Measurements from ENCODE around the gene PLCG2. TPM values are rescaled to one million over a fixed set of nuclear protein-coding genes. Genes with fewer than 3 reads are reported as not detected.
"Not testable (repeated sequence)": the region's sequence is repeated elsewhere in the genome, so short reads cannot be mapped to it uniquely, and the experiment has no call there.

Gene PLCG2
- polyA plus RNA-seq, 1 donor, result 64.1 TPM

DNA sequence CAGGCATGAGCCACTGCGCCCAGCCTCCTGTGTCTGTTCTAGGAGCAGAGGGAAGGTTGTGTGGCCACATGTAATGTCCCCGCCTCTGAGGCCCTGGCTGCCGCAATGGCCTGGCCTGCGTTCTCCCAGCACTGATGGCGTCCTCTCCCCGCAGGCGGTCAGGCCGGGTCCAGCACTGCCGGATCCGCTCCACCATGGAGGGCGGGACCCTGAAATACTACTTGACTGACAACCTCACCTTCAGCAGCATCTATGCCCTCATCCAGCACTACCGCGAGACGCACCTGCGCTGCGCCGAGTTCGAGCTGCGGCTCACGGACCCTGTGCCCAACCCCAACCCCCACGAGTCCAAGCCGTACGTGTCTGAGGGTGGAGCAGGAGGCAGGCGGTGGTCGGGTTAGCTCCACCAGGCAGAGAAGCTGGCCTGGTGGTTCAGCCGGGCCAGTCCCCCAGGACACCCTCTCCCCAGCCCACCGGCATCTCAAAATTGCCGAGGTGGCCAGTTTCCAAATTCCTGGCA is 131.3 kb downstream of the PLCG2 start:
- no peak for DNase-seq

GRCh38 chr16:81912395-81912794 is 133.3 kb downstream of the PLCG2 start:
- no peak for DNase-seq

- DNase-seq, result no peak
These were observed 134.1 kb downstream of the PLCG2 start for GRCh38 chr16:81913222-81913621.

DNA sequence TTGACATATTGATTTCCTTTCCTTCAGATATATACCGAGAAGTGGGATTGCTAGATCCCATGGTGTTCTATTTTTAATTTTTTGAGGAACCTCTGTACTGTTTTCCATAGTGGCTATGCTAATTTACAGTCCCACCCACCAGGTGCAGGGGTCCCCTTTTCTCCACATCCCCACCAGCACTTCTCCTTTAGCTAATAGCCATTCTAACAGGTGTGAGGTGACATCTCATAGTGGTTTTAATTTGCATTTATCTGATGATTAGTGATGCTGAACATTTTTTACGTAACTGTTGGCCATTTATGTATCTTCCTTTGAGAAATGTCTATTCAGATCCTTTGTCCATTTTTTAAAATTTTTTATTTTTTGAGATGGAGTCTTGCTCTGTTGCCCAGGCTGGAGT is 138.3 kb downstream of the PLCG2 start:
- no peak for DNase-seq

DNA sequence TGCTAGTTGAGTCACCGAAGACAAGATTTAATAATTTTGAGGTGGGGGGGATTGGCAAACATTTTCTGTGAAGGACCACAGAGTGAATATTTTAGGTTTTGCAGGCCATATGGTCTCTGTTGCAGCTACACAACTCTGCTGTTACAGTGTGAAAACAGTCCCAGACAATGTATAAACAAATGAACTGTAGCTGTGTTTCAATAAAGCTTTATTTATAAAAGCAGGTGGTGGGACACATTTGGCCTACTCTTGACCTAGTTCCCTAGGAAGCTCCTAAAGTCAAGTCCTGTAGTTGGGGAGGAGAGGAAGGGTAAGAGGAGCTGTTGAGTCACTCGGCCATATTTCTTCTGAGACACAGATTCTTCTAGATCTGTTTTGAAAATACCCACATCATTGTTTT is 139.8 kb downstream of the PLCG2 start:
- DNase-seq, result no peak

GRCh38 chr16:81920498-81920897 is 141.4 kb downstream of the PLCG2 start:
- DNase-seq, result no peak

- no peak for DNase-seq
These were observed 142.2 kb downstream of the PLCG2 start for GRCh38 chr16:81921085-81921814.

DNA sequence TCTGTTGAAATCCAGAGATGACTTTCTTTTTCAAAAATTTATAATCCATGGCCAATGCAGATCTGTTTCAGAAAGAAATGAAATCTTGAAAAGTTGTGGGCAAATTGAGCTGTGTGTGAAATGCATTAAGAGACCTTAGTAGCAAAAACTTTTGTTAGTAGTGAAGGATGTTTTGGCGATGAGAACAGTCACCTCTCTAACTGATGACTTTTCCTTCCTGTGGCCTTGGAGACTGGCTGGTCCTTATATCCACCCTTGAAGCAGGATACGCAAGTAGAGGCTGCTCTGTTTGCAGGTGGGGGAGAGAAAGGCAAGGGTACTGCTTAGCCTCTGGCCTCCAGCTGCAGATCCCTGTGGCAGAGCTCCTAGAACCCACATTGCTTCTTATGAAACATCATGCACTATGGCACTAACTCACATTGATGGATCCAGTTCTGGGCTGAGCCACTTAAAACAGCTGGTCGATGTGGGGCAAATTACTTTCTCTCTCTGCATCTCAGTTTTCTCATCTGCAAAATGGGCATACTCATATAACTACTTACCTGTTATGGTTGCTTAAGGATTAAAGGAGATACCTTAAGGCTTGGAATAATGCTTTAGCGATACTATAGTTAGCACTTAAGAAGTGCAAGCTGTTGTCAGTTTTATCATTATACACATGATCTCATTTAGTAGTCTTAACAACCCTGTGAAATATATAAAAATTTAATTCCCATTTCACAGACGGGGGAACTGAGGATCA is 142.9 kb downstream of the PLCG2 start:
- DNase-seq, result no peak

- no peak for DNase-seq
These were observed 144.2 kb downstream of the PLCG2 start for GRCh38 chr16:81923296-81923695.

DNA sequence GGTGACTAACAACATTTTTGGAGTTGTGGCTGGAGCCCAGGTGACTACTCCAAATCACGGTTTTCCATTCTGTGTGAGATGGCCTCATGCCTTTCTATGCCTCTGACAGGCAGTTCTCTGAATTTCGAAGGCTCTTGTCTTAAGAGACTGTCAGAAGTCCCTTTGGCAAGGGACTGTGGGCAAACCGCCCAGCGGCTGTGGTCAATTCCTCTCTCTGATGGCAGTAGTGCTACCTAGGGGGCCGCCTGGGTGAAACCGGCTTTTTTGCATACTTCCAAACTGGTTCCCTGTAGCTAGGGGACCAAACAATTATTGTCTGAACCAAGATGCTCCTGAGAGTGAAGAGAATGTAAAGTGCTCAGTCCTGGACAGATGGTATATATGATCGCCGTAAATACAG is 145.9 kb downstream of the PLCG2 start:
- DNase-seq, result no peak

DNA sequence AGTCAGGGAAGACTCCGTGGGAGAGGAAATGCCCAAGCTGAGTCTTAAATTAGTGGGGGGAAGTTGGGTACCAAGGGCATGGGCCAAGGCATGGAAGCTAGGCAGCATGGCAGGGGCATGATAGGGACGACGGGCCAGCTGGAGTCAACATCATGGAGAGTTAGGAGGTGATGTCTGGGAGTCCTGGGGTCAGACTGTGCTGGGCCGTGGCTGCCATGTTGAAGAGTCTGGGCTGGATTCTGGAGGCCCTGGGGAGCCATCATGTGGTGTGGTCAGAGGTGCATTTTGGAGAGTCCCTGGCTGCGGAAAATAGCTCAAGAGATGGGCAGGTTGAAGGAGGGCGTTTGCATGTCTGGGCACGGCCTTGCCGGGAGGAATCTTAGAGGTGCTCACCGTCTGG is 146.9 kb downstream of the PLCG2 start:
- DNase-seq, result no peak

DNA sequence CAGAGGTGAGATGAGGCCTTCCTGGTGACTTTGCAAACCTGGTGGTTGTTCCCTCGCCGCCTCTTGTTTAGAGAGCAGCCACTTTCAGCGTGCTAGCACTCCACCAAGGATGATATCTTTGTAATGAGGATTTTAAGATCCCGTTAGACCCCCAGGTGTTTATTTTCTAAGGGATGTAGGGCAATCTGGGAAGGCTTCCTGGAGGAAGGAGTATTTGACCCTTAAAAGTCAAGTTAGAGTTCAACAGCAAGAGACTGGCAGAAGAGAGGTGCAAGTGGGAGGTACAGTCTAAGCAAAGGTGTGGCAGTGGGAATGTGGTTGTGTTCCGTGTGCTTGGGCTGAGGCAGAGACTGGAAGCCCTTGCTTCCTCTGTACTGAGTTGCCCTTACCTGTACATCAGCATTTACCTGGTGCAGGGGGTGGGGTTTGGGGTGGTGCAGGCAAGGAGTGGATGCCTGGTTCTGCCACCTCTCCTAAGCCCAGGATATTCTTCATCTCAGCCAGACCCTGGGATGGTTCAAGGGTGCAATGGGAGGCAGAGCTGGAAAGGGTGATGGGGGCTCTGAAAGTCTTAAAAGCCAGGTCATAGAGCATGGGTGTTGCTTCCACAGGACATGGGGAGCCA is 148.6 kb downstream of the PLCG2 start:
- no peak for DNase-seq

- DNase-seq, result no peak
These were observed 149.3 kb downstream of the PLCG2 start for GRCh38 chr16:81928271-81928918.

- DNase-seq, result no peak
These were observed 149.9 kb downstream of the PLCG2 start for GRCh38 chr16:81928975-81929374.

DNA sequence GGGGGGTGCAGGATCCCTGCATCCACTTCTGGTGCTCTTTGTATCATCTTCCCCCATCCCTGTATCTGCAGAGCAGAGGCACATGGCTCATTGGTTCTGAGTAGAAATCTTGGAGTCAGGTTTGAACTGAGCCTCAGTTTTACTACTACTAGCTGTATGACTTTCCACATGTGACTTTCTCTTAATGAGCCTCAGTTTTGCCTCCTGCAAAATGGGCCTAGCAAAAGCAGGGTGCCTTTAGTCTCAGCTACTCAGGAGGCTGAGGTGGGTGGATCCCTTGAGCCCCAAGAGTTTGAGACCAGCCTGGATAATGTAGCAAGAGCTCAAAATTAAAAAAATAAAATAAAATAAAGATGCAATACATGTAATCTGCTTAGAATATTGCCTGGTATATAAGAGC is 150.8 kb downstream of the PLCG2 start:
- no peak for DNase-seq

GRCh38 chr16:81931927-81932326 is 152.8 kb downstream of the PLCG2 start:
- no peak for DNase-seq

DNA sequence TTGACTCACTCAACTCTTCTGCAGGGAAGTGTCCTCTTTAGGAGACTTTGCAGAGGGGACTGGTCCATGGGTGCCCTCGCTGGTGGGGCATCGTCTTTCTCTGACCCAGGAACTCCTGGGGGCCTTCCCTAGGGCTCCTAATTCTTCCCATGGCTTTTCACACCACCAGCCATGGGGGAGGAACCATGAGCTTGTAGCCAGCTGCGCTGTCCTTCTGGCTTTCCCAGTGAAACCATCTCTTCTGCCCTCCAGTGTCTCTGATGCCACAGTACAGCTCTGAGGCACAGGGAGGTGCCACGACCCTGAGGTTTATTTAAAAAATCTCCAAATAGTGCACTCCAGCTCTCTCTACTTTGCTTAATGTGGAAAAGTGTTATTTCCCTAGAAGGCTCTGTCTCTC is 153.6 kb downstream of the PLCG2 start:
- no peak for DNase-seq

GRCh38 chr16:81933361-81933760 is 154.3 kb downstream of the PLCG2 start:
- no peak for DNase-seq

GRCh38 chr16:81934711-81935110 is 155.6 kb downstream of the PLCG2 start:
- DNase-seq, result not testable (repeated sequence)

GRCh38 chr16:81936209-81937000 is 157.3 kb downstream of the PLCG2 start:
- DNase-seq, result no peak

DNA sequence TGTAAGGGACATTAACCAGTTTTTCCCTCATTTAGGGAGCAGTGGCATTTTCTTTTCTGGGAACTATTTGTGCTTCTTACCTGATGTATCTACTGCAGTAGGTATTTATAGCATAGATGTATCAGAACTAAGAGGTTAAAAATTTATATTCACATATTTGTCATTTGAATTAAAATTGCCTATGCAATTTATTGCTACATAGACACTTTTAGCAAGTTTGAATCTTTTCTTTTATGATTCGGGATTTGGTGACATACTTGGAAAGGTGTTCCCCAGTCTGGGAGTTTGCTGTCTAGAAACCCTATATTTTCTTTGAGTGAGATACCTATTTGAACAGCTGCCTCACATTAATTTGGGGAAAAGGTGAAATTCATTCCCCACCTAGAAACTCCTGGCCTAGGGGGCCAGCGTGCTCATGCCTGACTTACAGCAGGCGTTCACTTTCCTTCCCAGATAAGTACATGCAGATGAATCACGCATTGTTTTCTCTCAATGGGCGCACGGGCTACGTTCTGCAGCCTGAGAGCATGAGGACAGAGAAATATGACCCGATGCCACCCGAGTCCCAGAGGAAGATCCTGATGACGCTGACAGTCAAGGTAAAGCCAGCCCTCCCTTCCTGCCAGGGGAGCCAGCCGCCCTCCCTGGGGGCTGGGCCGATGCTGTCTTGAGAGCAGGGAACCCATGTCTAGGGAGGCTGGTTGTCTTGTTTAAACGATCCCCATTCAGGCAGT is 158.4 kb downstream of the PLCG2 start:
- DNase-seq, result no peak

Measured in left kidney (tissue), 2 donors.